ENCODE data around the gene EVX1.

EVX1 gene

GRCh38 chr7:27247452-27248426, 5.1 kb downstream of the EVX1 start:
- H3F3A ChIP-seq (ENCODE audit: insufficient read depth): no peaks in the 10 kb centered on the region
- TF ChIP-seq CTCF (IDR thresholded peaks at IDR 0.05; ENCODE audit: insufficient read depth, low read length, poor library complexity, severe bottlenecking): no peak
- no peak for TF ChIP-seq EZH2phosphoT487 (conservative IDR thresholded peaks at IDR 0.05; ENCODE audit: low read length)
- no peak overlapping the region for H3K9ac ChIP-seq (ENCODE audit: low read length)
- no peaks in the 10 kb centered on the region for H3K36me3 ChIP-seq (ENCODE audit: low read length)
- no peaks in the 10 kb centered on the region for H3K9me3 ChIP-seq (ENCODE audit: insufficient read depth, low read length)
- no peaks in the 10 kb centered on the region for H3K27me3 ChIP-seq (ENCODE audit: low read length)
- H3K79me2 ChIP-seq (ENCODE audit: insufficient read depth, low read length): no peaks in the 10 kb centered on the region
- H4K20me1 ChIP-seq (ENCODE audit: low read depth, low read length): no peaks in the 10 kb centered on the region
- no peaks in the 10 kb centered on the region for H3K9me2 ChIP-seq (replicated peaks; ENCODE audit: insufficient read depth, low read length)
- H3K27ac ChIP-seq (ENCODE audit: low read depth, low read length): no peak overlapping the region
- no peak overlapping the region for H3K4me3 ChIP-seq (ENCODE audit: insufficient read depth, low read length, poor library complexity, severe bottlenecking)
- H2AFZ ChIP-seq (ENCODE audit: low read depth, low read length, severe bottlenecking): no peak overlapping the region
- H3K4me2 ChIP-seq (ENCODE audit: low read depth, low read length, poor library complexity, severe bottlenecking): no peak overlapping the region

GRCh38 chr7:27248427-27248806, 5.8 kb downstream of the EVX1 start:
- H3K27me3 ChIP-seq (ENCODE audit: low read length): no peaks in the 10 kb centered on the region
- no peak overlapping the region for H3K4me2 ChIP-seq (ENCODE audit: low read depth, low read length, poor library complexity, severe bottlenecking)
- no peaks in the 10 kb centered on the region for H3F3A ChIP-seq (ENCODE audit: insufficient read depth)
- H3K9ac ChIP-seq (ENCODE audit: low read length): no peak overlapping the region
- H4K20me1 ChIP-seq (ENCODE audit: low read depth, low read length): no peaks in the 10 kb centered on the region
- no peaks in the 10 kb centered on the region for H3K79me2 ChIP-seq (ENCODE audit: insufficient read depth, low read length)
- TF ChIP-seq EZH2phosphoT487 (conservative IDR thresholded peaks at IDR 0.05; ENCODE audit: low read length): no peak
- TF ChIP-seq CTCF (IDR thresholded peaks at IDR 0.05; ENCODE audit: insufficient read depth, low read length, poor library complexity, severe bottlenecking): no peak
- no peaks in the 10 kb centered on the region for H3K9me2 ChIP-seq (replicated peaks; ENCODE audit: insufficient read depth, low read length)
- H3K9me3 ChIP-seq (ENCODE audit: insufficient read depth, low read length): no peaks in the 10 kb centered on the region
- no peaks in the 10 kb centered on the region for H3K36me3 ChIP-seq (ENCODE audit: low read length)
- H3K27ac ChIP-seq (ENCODE audit: low read depth, low read length): no peak overlapping the region
- H3K4me3 ChIP-seq (ENCODE audit: insufficient read depth, low read length, poor library complexity, severe bottlenecking): no peak overlapping the region
- no peak overlapping the region for H2AFZ ChIP-seq (ENCODE audit: low read depth, low read length, severe bottlenecking)

GRCh38 chr7:27248911-27249723, 6.5 kb downstream of the EVX1 start:
- Histone ChIP-seq H3K4me3 (ENCODE audit: insufficient read depth, low read length, poor library complexity, severe bottlenecking) (no peak overlapping the region), H3K9ac (ENCODE audit: low read length) (no peak overlapping the region), H3K4me2 (ENCODE audit: low read depth, low read length, poor library complexity, severe bottlenecking) (no peak overlapping the region), H3K27ac (ENCODE audit: low read depth, low read length) (no peak overlapping the region), H4K20me1 (ENCODE audit: low read depth, low read length) (no peaks in the 10 kb centered on the region), H2AFZ (ENCODE audit: low read depth, low read length, severe bottlenecking) (no peak overlapping the region), H3K9me3 (ENCODE audit: insufficient read depth, low read length) (no peaks in the 10 kb centered on the region), H3K36me3 (ENCODE audit: low read length) (no peaks in the 10 kb centered on the region), H3K79me2 (ENCODE audit: insufficient read depth, low read length) (no peaks in the 10 kb centered on the region), H3K27me3 (ENCODE audit: low read length) (no peaks in the 10 kb centered on the region), H3F3A (ENCODE audit: insufficient read depth) (no peaks in the 10 kb centered on the region), H3K9me2 (replicated peaks; ENCODE audit: insufficient read depth, low read length) (no peaks in the 10 kb centered on the region)
- TF ChIP-seq EZH2phosphoT487 (conservative IDR thresholded peaks at IDR 0.05; ENCODE audit: low read length) (no peak), CTCF (IDR thresholded peaks at IDR 0.05; ENCODE audit: insufficient read depth, low read length, poor library complexity, severe bottlenecking) (no peak)
